Uterus (tissue), 4 donors: ENCODE data around the gene TBX3. TPM values are rescaled to one million over a fixed set of nuclear protein-coding genes. Genes with fewer than 3 reads are reported as not detected.
A peak's percentile ranks its signal among the peaks of the same experiment; 100 is the strongest.

Experiments used
- DNase-seq, 2 donors: peaks; one replicate each; pipeline ENCODE4 v3.0.0-alpha.2; 2019 to 2020
- H3K27ac ChIP-seq, 2 donors: fragments of 200-600 bp; sonication (generic); 1 replicate in 1 of 2; 2 replicates in 1 of 2; pipeline ENCODE4 v1.5.1; 2016 to 2018
- H3K27me3 ChIP-seq, 2 donors: fragments of 200-600 bp; sonication (generic); one replicate each; pipeline ENCODE4 v1.5.1; 2018 to 2019; ENCODE audit warnings: control low read depth in 1 of 2
- H3K36me3 ChIP-seq, 2 donors: fragments of 200-600 bp; sonication (generic); one replicate each; pipeline ENCODE4 v1.5.1; 2019; ENCODE audit warnings: control low read depth in 1 of 2
- H3K4me1 ChIP-seq, 2 donors: fragments of 200-600 bp; sonication (generic); one replicate each; pipeline ENCODE4 v1.5.1; 2018 to 2019; ENCODE audit warnings: control low read depth in 1 of 2
- H3K4me3 ChIP-seq, 2 donors: fragments of 200-600 bp; sonication (generic); 1 replicate in 1 of 2; 2 replicates in 1 of 2; pipeline ENCODE4 v1.5.1; 2018 to 2019; ENCODE audit warnings: mild to moderate bottlenecking in 1 of 2
- H3K9me3 ChIP-seq, 2 donors: fragments of 200-600 bp; sonication (generic); one replicate each; pipeline ENCODE4 v1.5.1; 2019; ENCODE audit warnings: control low read depth in 1 of 2
- POLR2A ChIP-seq, 2 donors: fragments of 450-650 bp; IDR thresholded peaks; one replicate each; pipeline ENCODE4 v1.6.1; 2016; ENCODE audit warnings: antibody characterized with exemption in 2 of 2, mild to moderate bottlenecking in 1 of 2, moderate library complexity in 1 of 2
- intact Hi-C: fragments of 100-400 bp; cut with DNase I; formaldehyde crosslinking; loops from one replicate; pipeline ENCODE4 v1.15.1; 2023; ENCODE audit warnings: low total_unique reads
- total RNA-seq, 4 donors: library from RNA; depleted of rRNA in 3 of 4; stranded (reverse); fragments of >200 nt in 3 of 4; gene quantifications; one replicate each; pipeline versions ENCODE4 v1.1.0 to v1.2.4, GENCODE V29; 2014 to 2023
- TF ChIP-seq, protein P1 (sequence below), 4 experiments: fragments of 200-600 bp in 2 of 4; fragments of 450-650 bp in 2 of 4; sonication (generic) in 2 of 4; IDR thresholded peaks; one replicate each; pipeline ENCODE4 v1.5.1; 2016 to 2019; ENCODE audit warnings: antibody characterized with exemption in 4 of 4, mild to moderate bottlenecking in 2 of 4, moderate library complexity in 1 of 4
- donor health status: DM: yes; HTN: yes; CAD: no.

The TBX3 gene
- total RNA-seq, 4 donors from 2014 or later, result 11.0 to 120 (median 56.3) TPM

DNA sequence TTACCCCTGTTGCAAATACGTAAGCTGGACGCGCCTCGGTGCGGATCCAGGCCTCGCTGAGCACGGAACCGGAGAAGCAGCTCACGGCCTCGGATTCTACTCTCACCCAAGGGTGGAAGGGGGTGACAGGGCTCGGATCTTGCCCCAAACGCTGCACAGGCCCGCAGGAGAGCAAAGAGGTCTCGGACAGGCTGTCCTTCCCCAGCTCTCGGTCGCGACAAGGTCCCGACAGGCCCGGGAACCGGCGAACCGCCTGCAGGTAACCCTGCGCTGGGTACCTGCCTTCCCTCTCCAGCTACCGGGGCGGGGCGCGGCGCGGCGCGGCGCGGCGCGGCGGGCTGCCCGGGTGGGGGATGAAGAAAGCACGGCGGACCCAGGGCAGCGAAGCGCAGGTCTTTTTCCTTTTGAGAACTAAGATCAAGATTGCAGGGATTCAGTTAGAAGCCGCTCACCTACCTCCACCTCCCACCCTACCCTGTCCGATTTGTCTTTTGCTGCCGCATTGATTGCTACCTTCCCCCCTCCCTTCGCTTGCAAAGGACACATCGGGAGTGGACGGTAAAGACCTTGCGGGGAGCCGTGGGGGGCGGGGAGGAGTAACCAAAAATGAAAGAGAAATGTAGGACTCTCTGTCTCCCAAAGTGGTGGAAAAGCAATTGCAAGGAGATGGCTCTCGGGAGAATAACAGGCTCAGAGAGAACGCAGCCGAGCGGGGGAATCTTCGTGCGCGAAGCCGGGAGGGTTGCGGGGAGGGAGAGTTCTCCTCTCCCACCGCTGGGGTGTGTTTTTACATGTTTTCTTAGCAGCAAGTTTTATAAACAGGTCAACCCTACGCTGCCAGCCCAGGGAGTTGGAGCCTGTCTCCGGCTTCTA, 8.4 kb upstream of the TBX3 start:
- peak in 1 of 2 donors; percentile 41 for DNase-seq
- Histone ChIP-seq H3K4me3 (peak overlapping the region; percentile 40 to 43), H3K4me1 (peaks cover 0 to 5% of the 10 kb centered on the region in 2 donors), H3K9me3 (no peaks in the 10 kb centered on the region), H3K27ac (peak overlapping the region in 1 of 2 donors; percentile 53), H3K36me3 (no peaks in the 10 kb centered on the region), H3K27me3 (peaks cover 0 to 14% of the 10 kb centered on the region in 2 donors)
- TF ChIP-seq, protein P1, sequence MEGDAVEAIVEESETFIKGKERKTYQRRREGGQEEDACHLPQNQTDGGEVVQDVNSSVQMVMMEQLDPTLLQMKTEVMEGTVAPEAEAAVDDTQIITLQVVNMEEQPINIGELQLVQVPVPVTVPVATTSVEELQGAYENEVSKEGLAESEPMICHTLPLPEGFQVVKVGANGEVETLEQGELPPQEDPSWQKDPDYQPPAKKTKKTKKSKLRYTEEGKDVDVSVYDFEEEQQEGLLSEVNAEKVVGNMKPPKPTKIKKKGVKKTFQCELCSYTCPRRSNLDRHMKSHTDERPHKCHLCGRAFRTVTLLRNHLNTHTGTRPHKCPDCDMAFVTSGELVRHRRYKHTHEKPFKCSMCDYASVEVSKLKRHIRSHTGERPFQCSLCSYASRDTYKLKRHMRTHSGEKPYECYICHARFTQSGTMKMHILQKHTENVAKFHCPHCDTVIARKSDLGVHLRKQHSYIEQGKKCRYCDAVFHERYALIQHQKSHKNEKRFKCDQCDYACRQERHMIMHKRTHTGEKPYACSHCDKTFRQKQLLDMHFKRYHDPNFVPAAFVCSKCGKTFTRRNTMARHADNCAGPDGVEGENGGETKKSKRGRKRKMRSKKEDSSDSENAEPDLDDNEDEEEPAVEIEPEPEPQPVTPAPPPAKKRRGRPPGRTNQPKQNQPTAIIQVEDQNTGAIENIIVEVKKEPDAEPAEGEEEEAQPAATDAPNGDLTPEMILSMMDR (IDR thresholded peaks at IDR 0.05), result no peak
- TF ChIP-seq POLR2A (IDR thresholded peaks at IDR 0.05), result no peak
- intact Hi-C loops, result no loop called here

DNA sequence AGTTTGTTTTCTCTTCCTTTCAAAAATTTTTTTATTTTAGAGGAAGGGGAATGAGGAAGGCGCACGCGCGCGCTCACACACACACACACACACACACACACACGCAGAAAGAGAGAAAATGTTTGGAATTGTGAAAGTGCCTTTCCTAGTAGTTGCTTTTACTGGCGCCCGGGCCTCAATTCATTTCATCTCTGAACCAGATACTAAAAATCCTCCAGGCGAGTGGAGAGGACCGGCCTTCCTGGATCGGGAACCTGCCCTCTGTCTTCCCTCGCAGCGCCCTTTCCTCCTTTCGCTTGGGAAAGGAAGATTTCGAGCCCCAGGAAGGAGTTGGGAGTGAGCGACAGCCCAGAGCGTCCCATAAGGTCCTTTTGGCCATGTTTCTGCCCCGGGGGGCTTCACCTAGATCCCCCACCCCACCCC, 7.8 kb upstream of the TBX3 start:
- Histone ChIP-seq H3K36me3 (no peaks in the 10 kb centered on the region), H3K4me1 (peaks cover 0 to 5% of the 10 kb centered on the region in 2 donors), H3K9me3 (no peaks in the 10 kb centered on the region), H3K4me3 (peak overlapping the region; percentile 40 to 43), H3K27ac (peak overlapping the region in 1 of 2 donors; percentile 53), H3K27me3 (peaks cover 0 to 8% of the 10 kb centered on the region in 2 donors)
- TF ChIP-seq, protein P1 (IDR thresholded peaks at IDR 0.05), result no peak
- no peak for TF ChIP-seq POLR2A (IDR thresholded peaks at IDR 0.05)
- no peak for DNase-seq
- intact Hi-C loops, result no loop called here

DNA sequence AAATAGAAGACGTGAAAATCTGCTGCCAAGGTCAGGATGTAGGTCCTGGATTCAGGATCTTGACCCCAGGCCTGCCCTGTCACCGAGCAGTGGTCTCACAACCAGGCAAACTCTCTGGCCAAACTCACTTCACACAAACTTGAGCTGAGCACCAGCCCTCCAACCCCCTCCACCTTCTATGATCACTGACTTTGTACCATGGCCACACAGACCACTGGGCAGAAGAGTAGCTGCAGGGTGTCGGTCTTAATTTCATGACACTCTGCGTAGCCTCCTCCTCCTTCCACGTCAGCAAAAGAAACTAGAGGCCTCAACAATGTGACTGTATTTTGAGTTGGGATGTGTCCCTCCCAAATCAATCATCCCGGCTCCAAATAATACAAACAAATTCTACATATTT, 7.2 kb upstream of the TBX3 start:
- DNase-seq, result no peak
- H3K27ac ChIP-seq, result no peak overlapping the region
- H3K36me3 ChIP-seq, result no peaks in the 10 kb centered on the region
- intact Hi-C loops, result no loop called here
- H3K4me1 ChIP-seq, result peaks cover 0 to 5% of the 10 kb centered on the region in 2 donors
- H3K9me3 ChIP-seq, result no peaks in the 10 kb centered on the region
- no peak for TF ChIP-seq POLR2A (IDR thresholded peaks at IDR 0.05)
- TF ChIP-seq, protein P1 (IDR thresholded peaks at IDR 0.05), result no peak
- peaks cover 0 to 2% of the 10 kb centered on the region in 2 donors for H3K27me3 ChIP-seq
- no peak overlapping the region for H3K4me3 ChIP-seq

DNA sequence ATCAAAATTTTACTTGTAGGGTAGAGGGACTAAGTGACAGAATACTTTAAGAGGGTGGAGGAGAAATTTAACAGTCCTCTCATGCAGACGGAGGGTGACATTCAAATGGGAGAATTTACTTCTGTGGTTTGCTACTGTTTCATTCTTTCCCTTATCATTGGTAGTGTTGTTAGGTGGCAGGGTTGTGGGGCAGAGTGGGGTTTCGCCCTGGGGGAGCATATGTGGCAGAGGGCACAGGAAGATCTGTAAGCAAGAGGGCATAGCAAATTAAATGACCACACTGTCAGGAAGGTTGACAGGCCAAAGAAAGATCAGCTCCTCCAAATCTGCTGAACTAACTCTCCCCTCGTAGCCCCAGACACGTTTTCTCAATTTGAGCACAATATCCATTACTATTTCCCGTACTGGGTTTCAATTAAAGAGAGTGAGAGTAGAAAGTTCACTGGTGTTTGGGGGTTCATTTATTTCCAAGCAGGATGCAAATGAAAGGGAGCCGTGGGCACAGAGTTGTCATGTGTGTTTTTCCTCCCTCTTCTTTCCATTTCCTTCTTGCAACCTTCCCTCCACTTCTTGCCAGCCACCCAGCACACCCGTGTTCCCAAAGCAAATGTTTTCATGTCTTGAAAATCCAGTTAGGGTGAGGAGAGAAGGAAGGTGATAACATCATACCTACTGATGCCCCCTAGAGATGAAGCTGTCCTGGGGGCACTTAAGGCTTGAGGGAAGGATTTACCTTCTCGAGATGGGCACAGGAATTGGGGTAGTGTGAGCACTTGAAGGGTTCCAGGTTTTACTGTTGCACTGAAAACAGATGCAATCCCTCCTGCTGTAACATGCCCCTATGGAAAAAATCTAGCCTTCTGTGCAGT, 6.5 kb upstream of the TBX3 start:
- H3K27ac ChIP-seq, result no peak overlapping the region
- no peak overlapping the region for H3K4me3 ChIP-seq
- no peaks in the 10 kb centered on the region for H3K36me3 ChIP-seq
- intact Hi-C loops, result no loop called here
- DNase-seq, result no peak
- TF ChIP-seq, protein P1 (IDR thresholded peaks at IDR 0.05), result no peak
- TF ChIP-seq POLR2A (IDR thresholded peaks at IDR 0.05), result no peak
- no peaks in the 10 kb centered on the region for H3K27me3 ChIP-seq
- peaks cover 0 to 5% of the 10 kb centered on the region in 2 donors for H3K4me1 ChIP-seq
- no peaks in the 10 kb centered on the region for H3K9me3 ChIP-seq
